ENCODE measurements around the gene ZCCHC7. TPM values are rescaled to one million over a fixed set of nuclear protein-coding genes. Genes with fewer than 3 reads are reported as not detected.

The ZCCHC7 gene
- total and polyA plus RNA-seq, 2 experiments from 2014 or later, result 29.8 to 38.8 TPM

DNA sequence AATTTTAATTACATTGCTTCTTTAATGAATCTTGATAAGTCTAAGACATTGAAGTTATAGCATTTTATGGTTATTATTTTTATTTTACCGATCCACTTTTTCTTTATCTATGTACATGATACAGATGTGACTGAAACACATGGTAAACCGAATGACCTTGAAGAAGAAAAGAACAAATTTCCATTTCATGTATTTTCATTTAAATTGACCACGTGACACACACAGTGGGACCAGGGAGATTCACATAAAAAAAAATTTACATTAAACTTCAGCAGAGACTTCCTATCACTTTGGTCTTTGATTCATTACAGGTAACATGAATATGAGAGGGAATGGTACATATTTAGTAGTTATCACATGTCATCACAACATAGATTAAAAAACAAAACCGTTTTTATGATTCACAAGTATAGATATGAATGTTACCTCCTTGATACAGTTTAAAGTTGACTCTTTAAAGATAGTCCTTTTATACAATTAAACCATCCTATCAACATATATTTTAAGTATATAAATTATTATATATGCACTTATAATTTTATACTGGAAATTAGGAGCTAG, 133.1 kb downstream of the ZCCHC7 start (continued):
- TF ChIP-seq, protein P1, sequence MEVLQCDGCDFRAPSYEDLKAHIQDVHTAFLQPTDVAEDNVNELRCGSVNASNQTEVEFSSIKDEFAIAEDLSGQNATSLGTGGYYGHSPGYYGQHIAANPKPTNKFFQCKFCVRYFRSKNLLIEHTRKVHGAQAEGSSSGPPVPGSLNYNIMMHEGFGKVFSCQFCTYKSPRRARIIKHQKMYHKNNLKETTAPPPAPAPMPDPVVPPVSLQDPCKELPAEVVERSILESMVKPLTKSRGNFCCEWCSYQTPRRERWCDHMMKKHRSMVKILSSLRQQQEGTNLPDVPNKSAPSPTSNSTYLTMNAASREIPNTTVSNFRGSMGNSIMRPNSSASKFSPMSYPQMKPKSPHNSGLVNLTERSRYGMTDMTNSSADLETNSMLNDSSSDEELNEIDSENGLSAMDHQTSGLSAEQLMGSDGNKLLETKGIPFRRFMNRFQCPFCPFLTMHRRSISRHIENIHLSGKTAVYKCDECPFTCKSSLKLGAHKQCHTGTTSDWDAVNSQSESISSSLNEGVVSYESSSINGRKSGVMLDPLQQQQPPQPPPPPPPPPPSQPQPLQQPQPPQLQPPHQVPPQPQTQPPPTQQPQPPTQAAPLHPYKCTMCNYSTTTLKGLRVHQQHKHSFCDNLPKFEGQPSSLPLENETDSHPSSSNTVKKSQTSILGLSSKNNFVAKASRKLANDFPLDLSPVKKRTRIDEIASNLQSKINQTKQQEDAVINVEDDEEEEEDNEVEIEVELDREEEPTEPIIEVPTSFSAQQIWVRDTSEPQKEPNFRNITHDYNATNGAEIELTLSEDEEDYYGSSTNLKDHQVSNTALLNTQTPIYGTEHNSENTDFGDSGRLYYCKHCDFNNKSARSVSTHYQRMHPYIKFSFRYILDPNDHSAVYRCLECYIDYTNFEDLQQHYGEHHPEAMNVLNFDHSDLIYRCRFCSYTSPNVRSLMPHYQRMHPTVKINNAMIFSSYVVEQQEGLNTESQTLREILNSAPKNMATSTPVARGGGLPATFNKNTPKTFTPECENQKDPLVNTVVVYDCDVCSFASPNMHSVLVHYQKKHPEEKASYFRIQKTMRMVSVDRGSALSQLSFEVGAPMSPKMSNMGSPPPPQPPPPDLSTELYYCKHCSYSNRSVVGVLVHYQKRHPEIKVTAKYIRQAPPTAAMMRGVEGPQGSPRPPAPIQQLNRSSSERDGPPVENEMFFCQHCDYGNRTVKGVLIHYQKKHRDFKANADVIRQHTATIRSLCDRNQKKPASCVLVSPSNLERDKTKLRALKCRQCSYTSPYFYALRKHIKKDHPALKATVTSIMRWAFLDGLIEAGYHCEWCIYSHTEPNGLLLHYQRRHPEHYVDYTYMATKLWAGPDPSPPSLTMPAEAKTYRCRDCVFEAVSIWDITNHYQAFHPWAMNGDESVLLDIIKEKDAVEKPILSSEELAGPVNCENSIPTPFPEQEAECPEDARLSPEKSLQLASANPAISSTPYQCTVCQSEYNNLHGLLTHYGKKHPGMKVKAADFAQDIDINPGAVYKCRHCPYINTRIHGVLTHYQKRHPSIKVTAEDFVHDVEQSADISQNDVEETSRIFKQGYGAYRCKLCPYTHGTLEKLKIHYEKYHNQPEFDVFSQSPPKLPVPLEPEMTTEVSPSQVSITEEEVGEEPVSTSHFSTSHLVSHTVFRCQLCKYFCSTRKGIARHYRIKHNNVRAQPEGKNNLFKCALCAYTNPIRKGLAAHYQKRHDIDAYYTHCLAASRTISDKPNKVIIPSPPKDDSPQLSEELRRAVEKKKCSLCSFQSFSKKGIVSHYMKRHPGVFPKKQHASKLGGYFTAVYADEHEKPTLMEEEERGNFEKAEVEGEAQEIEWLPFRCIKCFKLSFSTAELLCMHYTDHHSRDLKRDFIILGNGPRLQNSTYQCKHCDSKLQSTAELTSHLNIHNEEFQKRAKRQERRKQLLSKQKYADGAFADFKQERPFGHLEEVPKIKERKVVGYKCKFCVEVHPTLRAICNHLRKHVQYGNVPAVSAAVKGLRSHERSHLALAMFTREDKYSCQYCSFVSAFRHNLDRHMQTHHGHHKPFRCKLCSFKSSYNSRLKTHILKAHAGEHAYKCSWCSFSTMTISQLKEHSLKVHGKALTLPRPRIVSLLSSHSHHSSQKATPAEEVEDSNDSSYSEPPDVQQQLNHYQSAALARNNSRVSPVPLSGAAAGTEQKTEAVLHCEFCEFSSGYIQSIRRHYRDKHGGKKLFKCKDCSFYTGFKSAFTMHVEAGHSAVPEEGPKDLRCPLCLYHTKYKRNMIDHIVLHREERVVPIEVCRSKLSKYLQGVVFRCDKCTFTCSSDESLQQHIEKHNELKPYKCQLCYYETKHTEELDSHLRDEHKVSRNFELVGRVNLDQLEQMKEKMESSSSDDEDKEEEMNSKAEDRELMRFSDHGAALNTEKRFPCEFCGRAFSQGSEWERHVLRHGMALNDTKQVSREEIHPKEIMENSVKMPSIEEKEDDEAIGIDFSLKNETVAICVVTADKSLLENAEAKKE (CRISPR knock-in tag; IDR thresholded peaks at IDR 0.05), result no peak
- TF ChIP-seq NANOG (IDR thresholded peaks at IDR 0.05; ENCODE audit: borderline replicate concordance) (no peak), CREB1 (CRISPR knock-in tag; IDR thresholded peaks at IDR 0.05; ENCODE audit: low read depth) (no peak), POLR2AphosphoS5 (IDR thresholded peaks at IDR 0.05; ENCODE audit: low read depth) (no peak)
- TF ChIP-seq, protein P2, sequence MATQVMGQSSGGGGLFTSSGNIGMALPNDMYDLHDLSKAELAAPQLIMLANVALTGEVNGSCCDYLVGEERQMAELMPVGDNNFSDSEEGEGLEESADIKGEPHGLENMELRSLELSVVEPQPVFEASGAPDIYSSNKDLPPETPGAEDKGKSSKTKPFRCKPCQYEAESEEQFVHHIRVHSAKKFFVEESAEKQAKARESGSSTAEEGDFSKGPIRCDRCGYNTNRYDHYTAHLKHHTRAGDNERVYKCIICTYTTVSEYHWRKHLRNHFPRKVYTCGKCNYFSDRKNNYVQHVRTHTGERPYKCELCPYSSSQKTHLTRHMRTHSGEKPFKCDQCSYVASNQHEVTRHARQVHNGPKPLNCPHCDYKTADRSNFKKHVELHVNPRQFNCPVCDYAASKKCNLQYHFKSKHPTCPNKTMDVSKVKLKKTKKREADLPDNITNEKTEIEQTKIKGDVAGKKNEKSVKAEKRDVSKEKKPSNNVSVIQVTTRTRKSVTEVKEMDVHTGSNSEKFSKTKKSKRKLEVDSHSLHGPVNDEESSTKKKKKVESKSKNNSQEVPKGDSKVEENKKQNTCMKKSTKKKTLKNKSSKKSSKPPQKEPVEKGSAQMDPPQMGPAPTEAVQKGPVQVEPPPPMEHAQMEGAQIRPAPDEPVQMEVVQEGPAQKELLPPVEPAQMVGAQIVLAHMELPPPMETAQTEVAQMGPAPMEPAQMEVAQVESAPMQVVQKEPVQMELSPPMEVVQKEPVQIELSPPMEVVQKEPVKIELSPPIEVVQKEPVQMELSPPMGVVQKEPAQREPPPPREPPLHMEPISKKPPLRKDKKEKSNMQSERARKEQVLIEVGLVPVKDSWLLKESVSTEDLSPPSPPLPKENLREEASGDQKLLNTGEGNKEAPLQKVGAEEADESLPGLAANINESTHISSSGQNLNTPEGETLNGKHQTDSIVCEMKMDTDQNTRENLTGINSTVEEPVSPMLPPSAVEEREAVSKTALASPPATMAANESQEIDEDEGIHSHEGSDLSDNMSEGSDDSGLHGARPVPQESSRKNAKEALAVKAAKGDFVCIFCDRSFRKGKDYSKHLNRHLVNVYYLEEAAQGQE (IDR thresholded peaks at IDR 0.05; ENCODE audit: unreplicated experiment), result no peak

DNA sequence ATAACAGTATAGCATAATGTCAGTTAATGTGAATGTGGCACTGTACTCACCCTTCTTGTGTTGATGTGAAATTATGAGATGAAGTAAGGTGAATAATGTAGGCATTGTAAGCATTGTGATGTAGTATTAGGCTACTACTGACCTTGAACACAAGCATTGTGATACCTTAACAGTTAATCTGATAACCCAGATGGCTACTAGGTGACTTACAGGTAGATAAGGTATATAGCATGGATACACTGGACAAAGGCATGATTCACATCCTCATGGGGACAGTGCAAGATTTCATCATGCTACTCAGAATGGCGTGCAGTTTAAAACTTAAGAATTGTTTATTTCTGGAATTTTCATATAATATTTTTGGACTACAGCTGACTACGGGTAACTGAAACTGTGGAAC, 134.8 kb downstream of the ZCCHC7 start:
- Mint-ChIP-seq H3K36me3 (ENCODE audit: low read depth) (no peaks in the 10 kb centered on the region), H3K9me3 (no peaks in the 10 kb centered on the region), H3K27ac (peak overlapping the region; percentile 55; the same call in 1 of the 2 replicates), H3K4me1 (peaks cover 76% of the 10 kb centered on the region), H3K4me3 (no peak overlapping the region), H3K27me3 (ENCODE audit: insufficient read depth, low read depth, poor library complexity) (peaks cover 4% of the 10 kb centered on the region)
- peaks cover 57% of the 10 kb centered on the region for H3K4me1 ChIP-seq (ENCODE audit: insufficient read depth)
- no peak overlapping the region for H3K4me3 ChIP-seq
- H3K4me2 ChIP-seq, result no peak overlapping the region
- no peaks in the 10 kb centered on the region for H3K9me2 ChIP-seq (ENCODE audit: insufficient read depth)
- no peaks in the 10 kb centered on the region for H3K36me3 ChIP-seq (ENCODE audit: insufficient read depth)
- H3K79me2 ChIP-seq (replicated peaks; ENCODE audit: insufficient read depth), result peaks cover 12% of the 10 kb centered on the region; the same call in 1 of the 2 replicates
- no peaks in the 10 kb centered on the region for H4K20me1 ChIP-seq (replicated peaks; ENCODE audit: insufficient read depth)
- DNase-seq (ENCODE audit: low spot score) (no peak), ATAC-seq (no peak)
- H2AFZ ChIP-seq, result no peak overlapping the region
- no peaks in the 10 kb centered on the region for H3F3A ChIP-seq (replicated peaks; ENCODE audit: low read depth)
- no peak overlapping the region for H3K27ac ChIP-seq (ENCODE audit: low read depth)
- no peaks in the 10 kb centered on the region for H3K27me3 ChIP-seq (ENCODE audit: insufficient read depth)
- TF ChIP-seq, protein P3, sequence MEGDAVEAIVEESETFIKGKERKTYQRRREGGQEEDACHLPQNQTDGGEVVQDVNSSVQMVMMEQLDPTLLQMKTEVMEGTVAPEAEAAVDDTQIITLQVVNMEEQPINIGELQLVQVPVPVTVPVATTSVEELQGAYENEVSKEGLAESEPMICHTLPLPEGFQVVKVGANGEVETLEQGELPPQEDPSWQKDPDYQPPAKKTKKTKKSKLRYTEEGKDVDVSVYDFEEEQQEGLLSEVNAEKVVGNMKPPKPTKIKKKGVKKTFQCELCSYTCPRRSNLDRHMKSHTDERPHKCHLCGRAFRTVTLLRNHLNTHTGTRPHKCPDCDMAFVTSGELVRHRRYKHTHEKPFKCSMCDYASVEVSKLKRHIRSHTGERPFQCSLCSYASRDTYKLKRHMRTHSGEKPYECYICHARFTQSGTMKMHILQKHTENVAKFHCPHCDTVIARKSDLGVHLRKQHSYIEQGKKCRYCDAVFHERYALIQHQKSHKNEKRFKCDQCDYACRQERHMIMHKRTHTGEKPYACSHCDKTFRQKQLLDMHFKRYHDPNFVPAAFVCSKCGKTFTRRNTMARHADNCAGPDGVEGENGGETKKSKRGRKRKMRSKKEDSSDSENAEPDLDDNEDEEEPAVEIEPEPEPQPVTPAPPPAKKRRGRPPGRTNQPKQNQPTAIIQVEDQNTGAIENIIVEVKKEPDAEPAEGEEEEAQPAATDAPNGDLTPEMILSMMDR (conservative IDR thresholded peaks at IDR 0.05; ENCODE audit: low read depth in 2 of 2), result no peak
- TF ChIP-seq EZH2phosphoT487 (IDR thresholded peaks at IDR 0.05; ENCODE audit: unreplicated experiment), result no peak
- TF ChIP-seq STAT1 (IDR thresholded peaks at IDR 0.05; ENCODE audit: unreplicated experiment), result no peak
- TF ChIP-seq, protein P4, sequence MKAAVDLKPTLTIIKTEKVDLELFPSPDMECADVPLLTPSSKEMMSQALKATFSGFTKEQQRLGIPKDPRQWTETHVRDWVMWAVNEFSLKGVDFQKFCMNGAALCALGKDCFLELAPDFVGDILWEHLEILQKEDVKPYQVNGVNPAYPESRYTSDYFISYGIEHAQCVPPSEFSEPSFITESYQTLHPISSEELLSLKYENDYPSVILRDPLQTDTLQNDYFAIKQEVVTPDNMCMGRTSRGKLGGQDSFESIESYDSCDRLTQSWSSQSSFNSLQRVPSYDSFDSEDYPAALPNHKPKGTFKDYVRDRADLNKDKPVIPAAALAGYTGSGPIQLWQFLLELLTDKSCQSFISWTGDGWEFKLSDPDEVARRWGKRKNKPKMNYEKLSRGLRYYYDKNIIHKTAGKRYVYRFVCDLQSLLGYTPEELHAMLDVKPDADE (IDR thresholded peaks at IDR 0.05), result no peak
- TF ChIP-seq ZNF331 (CRISPR knock-in tag; IDR thresholded peaks at IDR 0.05; ENCODE audit: low read depth), result no peak
- TF ChIP-seq NANOG (IDR thresholded peaks at IDR 0.05; ENCODE audit: borderline replicate concordance), result no peak
- no peak for TF ChIP-seq POLR2AphosphoS5 (IDR thresholded peaks at IDR 0.05; ENCODE audit: low read depth)
- TF ChIP-seq JUNB (IDR thresholded peaks at IDR 0.05; ENCODE audit: unreplicated experiment), result no peak
- TF ChIP-seq CREB1 (CRISPR knock-in tag; IDR thresholded peaks at IDR 0.05; ENCODE audit: low read depth), result no peak
- TF ChIP-seq EZH2 (IDR thresholded peaks at IDR 0.05; ENCODE audit: low read depth, unreplicated experiment), result no peak
